HepG2 (cell line): ENCODE data around the gene TYMP. TPM values are rescaled to one million over a fixed set of nuclear protein-coding genes. Genes with fewer than 3 reads are reported as not detected.
A peak's percentile ranks its signal among the peaks of the same experiment; 100 is the strongest.

Experiments used
- FOSL2 ChIP-seq: sonication (generic); formaldehyde crosslinking; IDR thresholded peaks from 2 replicates; pipeline ENCODE4 v1.4.0; 2020; ENCODE audit warnings: missing genetic modification reagents
- GATAD1 ChIP-seq: IDR thresholded peaks from 2 replicates; pipeline ENCODE4 v1.6.1; 2016; ENCODE audit warnings: missing genetic modification reagents, missing compliant biosample characterization
- KMT2B ChIP-seq: IDR thresholded peaks from 2 replicates; pipeline ENCODE4 v1.6.1; 2016; ENCODE audit warnings: missing genetic modification reagents, missing compliant biosample characterization
- RARG ChIP-seq: sonication (generic); formaldehyde crosslinking; IDR thresholded peaks from 2 replicates; pipeline ENCODE4 v1.4.0; 2020; ENCODE audit warnings: low read depth, mild to moderate bottlenecking, missing genetic modification reagents
- SMAD3 ChIP-seq: sonication (generic); formaldehyde crosslinking; IDR thresholded peaks from 2 replicates; pipeline ENCODE4 v1.4.0; 2020; ENCODE audit warnings: missing genetic modification reagents
- STAT6 ChIP-seq: sonication (generic); formaldehyde crosslinking; IDR thresholded peaks from 2 replicates; pipeline ENCODE4 v1.4.0; 2020; ENCODE audit warnings: missing genetic modification reagents, mild to moderate bottlenecking, borderline replicate concordance
- ZNF33A ChIP-seq: sonication (generic); formaldehyde crosslinking; IDR thresholded peaks from 2 replicates; pipeline ENCODE4 v1.5.1; 2020; ENCODE audit warnings: missing genetic modification reagents, mild to moderate bottlenecking, moderate library complexity, borderline replicate concordance
- ZNF362 ChIP-seq: sonication (generic); formaldehyde crosslinking; IDR thresholded peaks from 2 replicates; pipeline ENCODE4 v1.4.0; 2020; ENCODE audit warnings: missing genetic modification reagents, mild to moderate bottlenecking, borderline replicate concordance
- ZNF407 ChIP-seq: sonication (generic); formaldehyde crosslinking; IDR thresholded peaks from one replicate; pipeline ENCODE4 v1.5.1; 2020; ENCODE audit warnings: mild to moderate bottlenecking, missing genetic modification reagents; ENCODE audit errors: not compliant biosample characterization
- ZNF607 ChIP-seq: sonication (generic); formaldehyde crosslinking; IDR thresholded peaks from 2 replicates; pipeline ENCODE4 v1.5.1; 2020; ENCODE audit warnings: missing genetic modification reagents, mild to moderate bottlenecking, borderline replicate concordance
- ZNF703 ChIP-seq: sonication (generic); formaldehyde crosslinking; IDR thresholded peaks from 2 replicates; pipeline ENCODE4 v1.5.1; 2020; ENCODE audit warnings: missing genetic modification reagents, mild to moderate bottlenecking, moderate library complexity, borderline replicate concordance
- ZNF770 ChIP-seq: sonication (generic); formaldehyde crosslinking; IDR thresholded peaks from 2 replicates; pipeline ENCODE4 v1.5.0; 2020; ENCODE audit warnings: mild to moderate bottlenecking, missing genetic modification reagents
- ZNF792 ChIP-seq: IDR thresholded peaks from 2 replicates; pipeline ENCODE4 v1.6.1; 2016
- polyA plus RNA-seq, 8 experiments: library from polyadenylated mRNA; depleted of rRNA in 3 of 8; stranded (reverse) in 7 of 8; unstranded in 1 of 8; fragments of >200 nt; fragmentation: Illumina TruSeq in 4 of 8; extraction: Trizol in 4 of 8; gene quantifications; 2 replicates each; pipeline versions ENCODE4 v1.2.1 to v1.2.3, GENCODE V29; 2011 to 2016; ENCODE audit warnings: low read depth in 4 of 8, missing spikeins in 1 of 8, mixed read lengths in 1 of 8; ENCODE audit not compliant: insufficient read depth in 1 of 8
- total RNA-seq, 5 experiments: library from RNA; depleted of rRNA; stranded (reverse); fragments of >200 nt; fragmentation: Illumina TruSeq; extraction: Trizol; gene quantifications; 2 replicates each; pipeline ENCODE4 v1.2.3, GENCODE V29; 2016; ENCODE audit warnings: low read depth in 1 of 5

Gene TYMP
- total and polyA plus RNA-seq, 2 of the 13 experiments (the other 11 are each of a cell fraction or from before 2014, with no cell fraction given): 3.9 to 4.3 TPM

- TF ChIP-seq STAT6 (no peak), SMAD3 (CRISPR knock-in tag) (no peak), FOSL2 (no peak; the same call in 1 of the 2 replicates), KMT2B (CRISPR knock-in tag) (0 out of 2 replicates have a peak, but pooled peaks have one; percentile 38), RARG (CRISPR knock-in tag) (no peak), ZNF607 (CRISPR knock-in tag) (0 out of 2 replicates have a peak, but pooled peaks have one; percentile 49), ZNF33A (CRISPR knock-in tag) (no peak), ZNF407 (CRISPR knock-in tag) (no peak), ZNF770 (no peak), ZNF362 (CRISPR knock-in tag) (no peak; the same call in 1 of the 2 replicates), GATAD1 (peak; percentile 69), ZNF792 (no peak), ZNF703 (CRISPR knock-in tag) (no peak)
Measured at GRCh38 chr22:50562523-50563412, 33.0 kb upstream of the TYMP start, which contains the start of gene SYCE3 (continued).
